ENCODE results near the gene MYOT.

DNA sequence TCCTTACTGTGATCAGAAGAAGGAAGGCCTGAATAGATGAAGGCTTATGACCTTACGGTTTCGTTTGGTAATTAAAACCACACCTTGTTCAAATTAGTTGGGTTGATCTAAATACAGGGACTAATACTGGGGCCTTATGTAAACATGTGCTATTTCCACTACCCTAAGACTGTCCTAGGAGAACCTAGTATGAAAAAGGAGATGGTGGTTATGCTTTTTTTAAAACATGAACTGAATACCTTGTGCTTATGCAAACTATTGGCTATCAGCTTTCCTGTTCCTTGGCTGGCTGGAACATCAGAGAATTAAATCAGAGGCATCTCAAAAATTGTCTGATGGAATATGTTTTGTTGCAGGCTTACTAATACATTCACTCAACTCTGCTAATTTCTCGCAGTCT lies 3.9 kb downstream of the MYOT start:
- TF ChIP-seq, protein P1, sequence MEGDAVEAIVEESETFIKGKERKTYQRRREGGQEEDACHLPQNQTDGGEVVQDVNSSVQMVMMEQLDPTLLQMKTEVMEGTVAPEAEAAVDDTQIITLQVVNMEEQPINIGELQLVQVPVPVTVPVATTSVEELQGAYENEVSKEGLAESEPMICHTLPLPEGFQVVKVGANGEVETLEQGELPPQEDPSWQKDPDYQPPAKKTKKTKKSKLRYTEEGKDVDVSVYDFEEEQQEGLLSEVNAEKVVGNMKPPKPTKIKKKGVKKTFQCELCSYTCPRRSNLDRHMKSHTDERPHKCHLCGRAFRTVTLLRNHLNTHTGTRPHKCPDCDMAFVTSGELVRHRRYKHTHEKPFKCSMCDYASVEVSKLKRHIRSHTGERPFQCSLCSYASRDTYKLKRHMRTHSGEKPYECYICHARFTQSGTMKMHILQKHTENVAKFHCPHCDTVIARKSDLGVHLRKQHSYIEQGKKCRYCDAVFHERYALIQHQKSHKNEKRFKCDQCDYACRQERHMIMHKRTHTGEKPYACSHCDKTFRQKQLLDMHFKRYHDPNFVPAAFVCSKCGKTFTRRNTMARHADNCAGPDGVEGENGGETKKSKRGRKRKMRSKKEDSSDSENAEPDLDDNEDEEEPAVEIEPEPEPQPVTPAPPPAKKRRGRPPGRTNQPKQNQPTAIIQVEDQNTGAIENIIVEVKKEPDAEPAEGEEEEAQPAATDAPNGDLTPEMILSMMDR (conservative IDR thresholded peaks at IDR 0.05), result no peak
- no peak for TF ChIP-seq EZH2 (IDR thresholded peaks at IDR 0.05; ENCODE audit: low read depth)
